Sigmoid colon (tissue), 7 donors: ENCODE data around the gene MAPK7. TPM values are rescaled to one million over a fixed set of nuclear protein-coding genes. Genes with fewer than 3 reads are reported as not detected.

Source experiments
- DNase-seq: peaks from one replicate; pipeline ENCODE4 v3.0.0-alpha.2; 2019
- H3K27ac ChIP-seq, 4 donors: fragments of 200-600 bp; sonication (generic); one replicate each; pipeline ENCODE4 v1.5.1; 2016 to 2019; ENCODE audit warnings: mild to moderate bottlenecking in 1 of 4
- H3K27me3 ChIP-seq, 3 donors: fragments of 200-600 bp; sonication (generic); one replicate each; pipeline ENCODE4 v1.5.1; 2019; ENCODE audit warnings: mild to moderate bottlenecking in 1 of 3
- H3K36me3 ChIP-seq, 4 donors: fragments of 200-600 bp; sonication (generic); one replicate each; pipeline ENCODE4 v1.5.1; 2016 to 2019
- H3K4me1 ChIP-seq, 4 donors: fragments of 200-600 bp; sonication (generic); one replicate each; pipeline ENCODE4 v1.5.1; 2017 to 2019
- H3K4me3 ChIP-seq, 4 donors: fragments of 200-600 bp; sonication (generic); one replicate each; pipeline ENCODE4 v1.5.1; 2017 to 2019; ENCODE audit warnings: mild to moderate bottlenecking in 2 of 4, moderate library complexity in 1 of 4
- H3K9me3 ChIP-seq, 4 donors: fragments of 200-600 bp in 3 of 4; sonication (generic) in 3 of 4; one replicate each; pipeline versions ENCODE4 v1.5.1 to v1.6.1; 2013 to 2019
- CTCF ChIP-seq, 4 experiments: fragments of 450-650 bp in 3 of 4; fragments of 200-600 bp in 1 of 4; IDR thresholded peaks; one replicate each; pipeline ENCODE4 v1.5.1; 2016 to 2019; ENCODE audit warnings: antibody characterized with exemption in 4 of 4, mild to moderate bottlenecking in 3 of 4, moderate library complexity in 2 of 4
- EP300 ChIP-seq, 4 donors: sonication (generic); formaldehyde crosslinking; IDR thresholded peaks; one replicate each; pipeline ENCODE4 v1.6.1; 2017; ENCODE audit warnings: antibody characterized with exemption in 4 of 4
- POLR2A ChIP-seq, 2 donors: fragments of 450-650 bp; IDR thresholded peaks; one replicate each; pipeline ENCODE4 v1.6.1; 2016; ENCODE audit warnings: antibody characterized with exemption in 2 of 2, mild to moderate bottlenecking in 2 of 2, moderate library complexity in 2 of 2
- POLR2AphosphoS5 ChIP-seq, 4 donors: sonication (generic); formaldehyde crosslinking; IDR thresholded peaks; one replicate each; pipeline ENCODE4 v1.6.1; 2017; ENCODE audit warnings: antibody characterized with exemption in 4 of 4
- WGBS, 2 donors: extraction: QIAGEN DNeasy Blood & Tissue Kit; methylation state at CpG; one replicate each; pipeline ENCODE4 v1.1.7; 2013; 5-methylcytosine and 5-hydroxymethylcytosine counted together
- intact Hi-C: fragments of 100-400 bp; cut with DNase I; formaldehyde crosslinking; loops from one replicate; pipeline ENCODE4 v1.15.1; 2023
- polyA plus RNA-seq, 3 donors: library from polyadenylated mRNA; stranded (reverse); fragments of 200-250 nt; gene quantifications; one replicate each; pipeline ENCODE4 v1.2.3, GENCODE V29; 2013
- total RNA-seq, 4 donors: library from RNA; depleted of rRNA; stranded (reverse); fragments of >200 nt; gene quantifications; one replicate each; pipeline ENCODE4 v1.1.0, GENCODE V29; 2016
- donor health status: healthy with polysubstance abuse.
- donor health status: Bipolar disorder and iron deficiency.
- donor health status: healthy.

The MAPK7 gene
- total and polyA plus RNA-seq, 7 donors, result 18.3 to 45.7 (median 28.5) TPM

GRCh38 chr17:19384723-19385391 lies 6.6 kb downstream of the MAPK7 start:
- peak overlapping the region; percentile 95 to 97 (median 96) for H3K27ac ChIP-seq
- intact Hi-C loops, result no loop called here
- H3K27me3 ChIP-seq, result no peaks in the 10 kb centered on the region
- 14 to 30% methylated on average over 16 of the region's 16 CpGs for WGBS, 2 donors
- H3K36me3 ChIP-seq, result peaks cover 29 to 40% (median 34%) of the 10 kb centered on the region in 4 donors
- H3K4me3 ChIP-seq, result peak overlapping the region in 3 of 4 donors; percentile 48 to 59 (median 51)
- peak; percentile 97 for DNase-seq
- H3K4me1 ChIP-seq, result peaks cover 0 to 96% (median 84%) of the 10 kb centered on the region in 4 donors
- no peaks in the 10 kb centered on the region for H3K9me3 ChIP-seq
- peak in 2 of 4 donors; percentile 80 to 82 for TF ChIP-seq EP300 (IDR thresholded peaks at IDR 0.05)
- peak; percentile 43 to 91 (median 88) for TF ChIP-seq POLR2AphosphoS5 (IDR thresholded peaks at IDR 0.05)
- TF ChIP-seq POLR2A (IDR thresholded peaks at IDR 0.05), result peak; percentile 63 to 75
- TF ChIP-seq CTCF (IDR thresholded peaks at IDR 0.05), result no peak

GRCh38 chr17:19385521-19385983 lies 7.3 kb downstream of the MAPK7 start:
- 68 to 76% methylated on average over 9 of the region's 9 CpGs for WGBS, 2 donors
- H3K27me3 ChIP-seq, result no peaks in the 10 kb centered on the region
- no peak for TF ChIP-seq POLR2AphosphoS5 (IDR thresholded peaks at IDR 0.05)
- no peak for TF ChIP-seq CTCF (IDR thresholded peaks at IDR 0.05)
- no peak for TF ChIP-seq EP300 (IDR thresholded peaks at IDR 0.05)
- TF ChIP-seq POLR2A (IDR thresholded peaks at IDR 0.05), result no peak
- H3K4me1 ChIP-seq, result peaks cover 0 to 96% (median 85%) of the 10 kb centered on the region in 4 donors
- peak; percentile 73 for DNase-seq
- no peaks in the 10 kb centered on the region for H3K9me3 ChIP-seq
- peak overlapping the region; percentile 95 to 97 (median 96) for H3K27ac ChIP-seq
- intact Hi-C loops, result no loop called here
- peaks cover 24 to 37% (median 30%) of the 10 kb centered on the region in 4 donors for H3K36me3 ChIP-seq
- peak overlapping the region in 3 of 4 donors; percentile 48 to 59 (median 51) for H3K4me3 ChIP-seq

DNA sequence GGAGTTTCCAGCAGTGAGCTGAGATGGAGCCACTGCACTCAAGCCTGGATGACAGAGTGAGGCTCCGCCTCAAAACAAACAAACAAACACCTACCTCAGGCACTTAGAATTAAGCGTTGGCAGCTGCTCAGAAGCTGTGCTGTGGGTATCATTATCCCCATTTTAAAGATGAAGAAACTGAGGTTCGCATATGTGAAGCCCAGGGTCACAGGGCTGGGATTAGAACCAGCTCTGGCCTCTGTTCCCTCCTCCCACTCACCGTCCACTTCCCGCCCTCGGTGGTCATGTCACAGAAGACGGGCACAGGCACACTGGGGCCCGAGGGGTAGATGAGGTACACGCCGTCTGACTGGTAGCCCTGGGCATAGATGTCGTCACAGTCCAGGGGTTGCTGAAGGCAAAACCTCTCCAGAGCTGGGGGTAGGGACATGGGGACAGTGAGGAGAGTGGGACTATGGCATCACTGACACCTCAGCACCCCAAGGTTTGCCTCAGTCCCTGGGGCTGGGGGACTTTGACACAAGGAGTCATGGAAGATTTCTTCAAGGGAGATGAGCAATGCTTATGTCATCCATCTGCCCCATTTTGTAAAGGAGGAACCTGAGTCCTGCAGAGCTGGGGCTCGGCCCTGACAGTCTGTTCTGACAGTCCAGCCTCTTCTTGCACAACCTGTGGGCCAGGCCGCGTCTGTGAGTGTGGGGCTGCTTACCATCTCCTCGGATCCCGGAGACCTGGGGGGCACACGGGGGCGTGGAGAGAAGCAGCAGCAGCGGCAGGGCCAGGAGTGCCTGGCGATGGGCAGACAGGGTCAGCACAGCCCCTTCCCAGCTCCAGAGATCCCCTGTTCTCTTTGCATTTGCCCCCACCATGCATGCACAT lies 8.0 kb downstream of the MAPK7 start:
- intact Hi-C loops, result no loop called here
- WGBS, 2 donors, result 58 to 75% methylated on average over 20 of the region's 20 CpGs
- peaks cover 17 to 30% (median 23%) of the 10 kb centered on the region in 4 donors for H3K36me3 ChIP-seq
- DNase-seq, result peak; percentile 94
- H3K9me3 ChIP-seq, result no peaks in the 10 kb centered on the region
- H3K27ac ChIP-seq, result peak overlapping the region; percentile 95 to 97 (median 96)
- peak overlapping the region; percentile 31 to 59 (median 50) for H3K4me3 ChIP-seq
- TF ChIP-seq CTCF (IDR thresholded peaks at IDR 0.05) (no peak), EP300 (IDR thresholded peaks at IDR 0.05) (peak in 1 of 4 donors; percentile 19), POLR2A (IDR thresholded peaks at IDR 0.05) (peak in 1 of 2 donors; percentile 19), POLR2AphosphoS5 (IDR thresholded peaks at IDR 0.05) (peak in 2 of 4 donors; percentile 33 to 47)
- H3K27me3 ChIP-seq, result no peaks in the 10 kb centered on the region
- peaks cover 0 to 99% (median 88%) of the 10 kb centered on the region in 4 donors for H3K4me1 ChIP-seq

GRCh38 chr17:19386974-19387920 lies 8.9 kb downstream of the MAPK7 start, which contains the start of gene MFAP4:
MFAP4 (minus strand) TSS chr17:19387190; CDS start chr17:19387155, 35 bp downstream.
- Histone ChIP-seq H3K27me3 (no peaks in the 10 kb centered on the region), H3K27ac (peak within 1 kb of the TSS; percentile 95 to 97 (median 96)), H3K9me3 (no peaks in the 10 kb centered on the region), H3K4me3 (peak within 1 kb of the TSS; percentile 31 to 59 (median 50)), H3K36me3 (peaks cover 7 to 20% (median 13%) of the 10 kb centered on the region in 4 donors), H3K4me1 (peaks cover 0 to 99% (median 92%) of the 10 kb centered on the region in 4 donors)
- intact Hi-C loops, result no loop called here
- WGBS, 2 donors, result 25 to 63% methylated on average over 22 of the region's 22 CpGs
- peak; percentile 97 for DNase-seq
- TF ChIP-seq EP300 (IDR thresholded peaks at IDR 0.05) (peak; percentile 77 to 98 (median 89)), POLR2AphosphoS5 (IDR thresholded peaks at IDR 0.05) (peak; percentile 67 to 87 (median 79)), POLR2A (IDR thresholded peaks at IDR 0.05) (no peak)
